GM12874 (cell line): Measurements from ENCODE around the gene KCNC2.

Experiments used
- TF ChIP-seq, protein P1 (sequence below): IDR thresholded peaks from 2 replicates; pipeline ENCODE4 v1.5.1; 2011; ENCODE audit warnings: low read depth, mild to moderate bottlenecking, control low read depth, low read length, moderate library complexity; ENCODE audit not compliant: insufficient read depth

The KCNC2 gene

GRCh38 chr12:75129275-75129674 is 80.4 kb downstream of the KCNC2 start:
- TF ChIP-seq, protein P1, sequence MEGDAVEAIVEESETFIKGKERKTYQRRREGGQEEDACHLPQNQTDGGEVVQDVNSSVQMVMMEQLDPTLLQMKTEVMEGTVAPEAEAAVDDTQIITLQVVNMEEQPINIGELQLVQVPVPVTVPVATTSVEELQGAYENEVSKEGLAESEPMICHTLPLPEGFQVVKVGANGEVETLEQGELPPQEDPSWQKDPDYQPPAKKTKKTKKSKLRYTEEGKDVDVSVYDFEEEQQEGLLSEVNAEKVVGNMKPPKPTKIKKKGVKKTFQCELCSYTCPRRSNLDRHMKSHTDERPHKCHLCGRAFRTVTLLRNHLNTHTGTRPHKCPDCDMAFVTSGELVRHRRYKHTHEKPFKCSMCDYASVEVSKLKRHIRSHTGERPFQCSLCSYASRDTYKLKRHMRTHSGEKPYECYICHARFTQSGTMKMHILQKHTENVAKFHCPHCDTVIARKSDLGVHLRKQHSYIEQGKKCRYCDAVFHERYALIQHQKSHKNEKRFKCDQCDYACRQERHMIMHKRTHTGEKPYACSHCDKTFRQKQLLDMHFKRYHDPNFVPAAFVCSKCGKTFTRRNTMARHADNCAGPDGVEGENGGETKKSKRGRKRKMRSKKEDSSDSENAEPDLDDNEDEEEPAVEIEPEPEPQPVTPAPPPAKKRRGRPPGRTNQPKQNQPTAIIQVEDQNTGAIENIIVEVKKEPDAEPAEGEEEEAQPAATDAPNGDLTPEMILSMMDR = no peak

DNA sequence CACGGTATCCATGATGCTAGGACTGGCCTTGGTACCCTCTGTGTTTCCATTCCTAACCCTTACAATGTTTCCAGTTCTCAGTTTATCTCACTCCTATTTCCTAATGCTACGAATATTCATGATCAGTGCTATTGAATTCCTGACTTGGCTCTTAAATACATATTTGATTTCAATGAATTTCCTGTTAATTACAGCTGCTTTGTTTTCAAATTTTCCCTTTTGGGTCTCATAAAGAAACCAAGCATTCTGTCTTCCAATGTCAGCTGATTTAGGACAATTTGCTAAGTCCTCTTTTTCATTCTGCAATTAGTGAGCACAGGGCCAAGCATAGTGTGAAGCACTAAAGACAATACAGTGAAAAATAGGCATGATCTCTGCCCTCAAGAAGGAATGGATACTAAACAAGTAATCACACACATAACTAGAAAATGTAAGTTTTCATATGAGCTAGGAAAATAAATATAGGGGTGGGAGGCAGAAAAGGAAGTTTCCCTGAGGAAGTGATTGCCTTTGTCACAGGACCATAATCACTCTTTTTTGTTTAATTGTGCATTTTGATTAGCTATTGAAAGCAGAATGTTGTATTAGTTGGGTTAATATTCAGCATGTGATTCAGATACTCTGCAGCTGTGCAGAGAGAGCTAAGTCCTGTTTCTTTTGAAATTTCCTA is 88.5 kb downstream of the KCNC2 start:
- TF ChIP-seq, protein P1 = no peak

GRCh38 chr12:75120311-75120711 is 89.3 kb downstream of the KCNC2 start:
- TF ChIP-seq, protein P1 = no peak

DNA sequence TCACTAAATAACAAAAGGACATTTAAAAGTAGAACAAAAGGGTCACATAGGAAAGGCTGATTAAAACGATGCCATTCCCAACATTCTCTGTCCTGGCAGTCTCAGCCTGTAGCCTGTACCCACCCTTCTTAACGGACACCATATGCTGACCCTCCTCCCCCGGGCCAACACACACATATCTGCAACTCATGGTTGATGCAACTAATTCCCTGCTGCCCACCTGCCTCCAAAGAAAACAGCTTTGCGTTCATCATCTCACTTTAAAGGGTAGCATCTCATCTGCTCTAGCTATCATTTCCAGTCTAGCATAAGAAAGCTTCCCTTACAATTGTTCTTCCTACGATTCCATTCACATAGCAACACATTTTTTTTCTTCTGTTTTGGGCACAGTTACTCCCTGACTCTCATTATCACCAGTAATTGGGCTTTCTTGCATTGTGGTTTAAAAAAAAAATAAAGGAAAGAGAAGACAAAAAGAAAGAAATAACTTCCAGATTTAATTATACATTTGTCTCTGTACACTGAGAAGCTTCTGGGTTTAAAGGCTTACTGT is 92.9 kb downstream of the KCNC2 start:
- TF ChIP-seq, protein P1 = no peak

GRCh38 chr12:75115748-75116147 is 93.9 kb downstream of the KCNC2 start:
- TF ChIP-seq, protein P1 = no peak

- TF ChIP-seq, protein P1 = no peak
Measured at GRCh38 chr12:75103822-75104221, 105.8 kb downstream of the KCNC2 start.

GRCh38 chr12:75101781-75102180 is 107.9 kb downstream of the KCNC2 start:
- TF ChIP-seq, protein P1 = no peak
